HG02970 (cell line): ENCODE results near the gene COL25A1.
"Not testable (repeated sequence)": the region's sequence is repeated elsewhere in the genome, so short reads cannot be mapped to it uniquely, and the experiment has no call there.

Experiments used
- ATAC-seq: cut with Tn5 transposase; IDR thresholded peaks from one replicate; pipeline ENCODE4 v1.9.1; 2021; ENCODE audit warnings: mild to moderate bottlenecking, moderate library complexity, moderate number of reproducible peaks; ENCODE audit not compliant: unreplicated experiment, low FRiP score

COL25A1 gene

DNA sequence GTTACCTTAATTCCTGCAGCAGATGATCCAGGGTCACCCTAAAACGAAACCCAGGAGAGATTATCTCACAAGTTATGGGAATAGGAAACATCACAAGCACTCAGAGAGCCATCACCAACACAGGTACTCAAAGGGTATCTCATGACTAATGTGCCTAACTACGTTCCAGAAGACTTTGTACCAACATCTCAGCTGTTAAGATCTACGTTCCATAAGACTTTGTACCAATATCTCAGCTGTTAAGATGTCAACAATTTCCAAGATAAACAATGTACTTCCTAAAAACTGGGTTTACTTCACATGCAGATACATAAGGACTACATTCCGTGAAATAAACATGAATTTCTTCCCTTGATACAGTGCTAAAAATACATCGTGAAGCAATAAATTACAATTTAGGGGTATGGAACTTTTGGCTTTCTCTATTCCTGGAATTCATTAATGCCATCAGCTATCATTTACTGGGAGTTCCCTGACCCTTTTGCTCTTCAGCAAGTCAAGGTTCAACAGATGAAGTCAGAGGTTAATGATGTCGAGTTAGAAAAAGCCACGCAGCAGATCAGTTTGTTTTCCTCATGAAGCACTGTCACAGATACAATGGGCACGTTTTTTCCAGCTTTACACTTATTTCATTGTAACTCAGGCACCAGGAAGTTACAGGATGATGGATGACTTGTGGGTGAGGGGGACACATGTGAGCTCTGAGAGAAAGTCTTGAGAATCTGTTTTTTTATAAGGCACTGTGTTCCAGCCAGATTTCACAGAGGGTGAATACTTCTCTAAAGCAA, 412.6 kb downstream of the COL25A1 start:
- ATAC-seq, result no peak

DNA sequence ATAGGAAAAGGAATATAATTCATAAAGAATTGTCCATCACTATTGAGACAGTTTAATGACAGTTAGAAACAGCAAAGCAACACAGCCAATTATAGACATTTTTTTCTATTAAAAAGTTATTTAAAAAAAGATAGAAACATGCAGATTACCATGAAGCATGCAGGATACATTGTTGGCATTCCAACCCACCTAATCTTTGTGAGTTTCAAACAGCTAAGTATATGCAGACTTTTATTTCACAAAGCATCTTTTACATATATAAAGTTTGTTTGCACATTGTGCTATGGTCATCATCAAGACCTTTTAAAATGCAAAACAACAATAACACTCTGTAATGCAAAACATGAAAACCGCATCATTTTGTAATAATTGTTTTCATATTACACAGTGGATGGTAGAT, 413.7 kb downstream of the COL25A1 start:
- ATAC-seq, result no peak

DNA sequence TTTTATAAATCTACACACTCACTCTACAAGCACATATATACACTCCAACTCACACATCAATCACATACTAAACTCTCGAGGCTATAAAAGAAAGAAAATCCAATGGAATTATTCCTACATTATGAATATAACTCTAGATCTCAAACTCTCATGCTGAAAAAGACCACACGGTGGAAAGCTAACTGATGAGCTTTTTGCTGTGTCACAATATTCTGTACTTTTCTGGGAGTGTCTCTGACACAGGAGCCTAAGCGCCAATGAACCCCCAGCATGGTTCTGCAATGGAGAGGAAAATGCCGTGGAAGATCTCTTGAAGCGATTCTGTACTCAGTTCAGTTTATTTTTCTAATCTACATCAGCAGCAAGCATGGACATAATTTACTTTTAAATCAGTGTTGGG, 415.4 kb downstream of the COL25A1 start:
- ATAC-seq, result no peak

GRCh38 chr4:108885211-108885610, 417.2 kb downstream of the COL25A1 start:
- ATAC-seq, result no peak

GRCh38 chr4:108884596-108884995, 417.9 kb downstream of the COL25A1 start:
- no peak for ATAC-seq

DNA sequence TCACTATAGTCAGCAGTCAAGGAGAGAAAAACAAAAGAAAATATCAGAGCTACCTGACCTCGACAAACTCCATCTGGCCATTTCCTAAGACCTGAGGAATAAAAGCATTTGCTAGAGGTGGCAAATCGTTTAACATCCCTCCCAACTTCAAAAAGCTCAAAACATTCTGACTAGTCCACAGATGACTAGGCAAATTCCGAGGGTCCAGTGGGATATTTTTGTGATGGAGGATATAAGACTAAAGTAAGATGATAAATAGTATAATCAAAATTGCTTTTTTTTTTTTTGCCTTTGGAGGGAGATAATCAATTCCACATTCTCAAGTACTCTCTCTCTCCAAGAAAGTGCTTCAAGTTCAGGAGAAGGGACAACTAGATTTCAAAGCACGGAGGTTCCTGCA, 420.5 kb downstream of the COL25A1 start:
- ATAC-seq, result no peak

DNA sequence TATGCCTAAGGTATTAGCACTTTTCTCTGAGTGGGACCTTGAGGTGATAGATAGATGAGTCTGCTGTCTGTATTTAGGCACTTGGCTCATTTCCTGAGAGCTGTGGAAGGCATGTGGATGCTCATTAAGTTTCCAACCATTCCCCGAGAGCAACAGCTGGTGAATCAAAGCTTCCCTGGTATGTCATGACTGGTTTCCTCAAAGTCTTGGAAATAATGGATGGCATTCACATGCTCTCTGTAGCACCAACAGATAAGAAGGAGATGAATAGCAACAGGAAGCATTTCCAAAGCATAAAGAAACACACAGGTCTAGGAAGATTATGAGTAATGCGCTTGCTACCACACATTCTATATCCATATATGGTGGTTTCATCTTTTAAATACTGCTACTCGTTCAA, 421.3 kb downstream of the COL25A1 start:
- ATAC-seq, result no peak

DNA sequence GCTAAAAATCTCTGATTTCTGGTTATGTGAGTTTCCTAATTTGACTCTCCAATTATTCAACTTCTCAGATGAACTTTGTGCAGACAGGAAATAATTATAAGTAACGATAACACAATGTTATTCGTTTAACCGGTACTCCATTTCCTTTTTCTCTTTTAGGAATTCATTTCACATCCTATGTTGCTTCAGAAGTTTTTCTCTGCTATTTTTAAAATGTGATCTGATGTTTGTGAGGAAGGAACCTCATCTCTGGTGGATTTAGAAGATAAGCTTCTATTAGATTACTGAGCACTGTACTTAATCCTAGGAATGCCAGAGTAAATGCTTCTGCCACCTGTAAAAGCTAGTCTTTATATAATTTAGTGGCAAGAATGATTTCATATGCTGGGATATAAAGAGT, 423.7 kb downstream of the COL25A1 start:
- no peak for ATAC-seq

DNA sequence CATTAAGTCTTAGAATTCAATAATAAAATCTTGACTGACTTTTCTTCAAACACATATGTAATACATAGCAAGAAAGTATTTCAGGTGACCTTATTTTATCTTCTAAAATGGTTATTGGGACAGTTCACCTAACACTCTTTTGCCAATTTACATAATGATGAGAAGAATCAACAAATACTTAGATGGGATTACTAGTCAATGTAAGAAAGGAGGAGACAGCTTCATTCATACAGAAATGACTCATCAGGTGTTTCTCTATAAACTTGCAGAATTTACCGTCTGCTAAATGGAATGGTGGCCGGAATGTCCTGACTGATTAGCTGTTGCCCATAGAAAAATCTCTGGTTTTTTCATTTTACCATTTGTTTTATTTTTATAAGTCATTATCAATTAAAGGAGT, 424.6 kb downstream of the COL25A1 start:
- no peak for ATAC-seq

DNA sequence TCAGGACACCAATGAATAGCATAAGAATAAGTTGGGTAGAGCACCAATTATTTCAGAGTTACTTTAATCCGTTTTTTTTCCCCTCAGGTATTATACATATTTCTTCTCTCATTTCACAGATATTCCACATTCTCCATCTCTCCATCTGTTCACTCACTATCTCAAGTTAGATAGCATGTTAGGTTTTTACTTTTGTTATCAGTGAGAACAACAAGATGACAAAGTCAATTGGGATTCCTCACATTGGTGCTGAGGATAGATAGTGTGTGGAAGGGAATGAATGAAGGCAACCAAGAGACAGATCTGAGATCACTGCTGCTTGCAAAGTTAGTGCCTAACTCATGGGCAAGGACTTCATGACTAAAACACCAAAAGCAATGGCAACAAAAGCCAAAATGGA, 427.7 kb downstream of the COL25A1 start:
- ATAC-seq, result no peak

- ATAC-seq, result not testable (repeated sequence)
Observed at GRCh38 chr4:108869970-108870369, 432.5 kb downstream of the COL25A1 start.

DNA sequence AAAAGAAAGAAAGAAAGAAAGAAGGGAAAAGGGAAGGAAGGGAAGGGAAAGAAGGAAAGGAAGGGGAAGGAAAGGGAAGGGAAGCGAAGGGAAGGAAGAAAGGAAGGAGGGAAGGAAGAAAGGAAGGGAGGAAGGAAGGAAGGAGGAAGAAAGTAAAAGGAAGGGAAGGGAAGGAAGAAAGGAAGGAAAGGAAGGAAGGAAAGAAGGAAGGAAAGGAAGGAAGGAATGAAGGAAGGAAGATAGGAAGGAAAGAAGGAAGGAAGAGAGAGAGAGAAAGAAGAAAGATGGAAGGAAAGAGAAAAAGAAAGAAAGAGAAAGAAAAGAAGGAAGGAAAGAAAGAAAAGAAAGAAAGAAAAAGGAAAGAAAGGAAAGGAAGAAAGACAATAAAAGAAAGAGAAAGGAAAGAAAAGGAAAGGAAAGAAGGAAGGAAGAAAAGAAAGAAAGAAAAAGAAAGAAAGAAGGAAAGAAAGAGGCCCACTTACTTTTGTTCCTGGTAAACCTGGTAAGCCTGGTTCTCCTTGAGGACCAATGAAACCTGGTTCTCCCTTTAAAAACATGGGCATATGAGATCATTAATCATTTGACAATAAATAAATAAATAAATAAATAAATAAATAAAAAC, 433.7 kb downstream of the COL25A1 start:
- no peak for ATAC-seq

DNA sequence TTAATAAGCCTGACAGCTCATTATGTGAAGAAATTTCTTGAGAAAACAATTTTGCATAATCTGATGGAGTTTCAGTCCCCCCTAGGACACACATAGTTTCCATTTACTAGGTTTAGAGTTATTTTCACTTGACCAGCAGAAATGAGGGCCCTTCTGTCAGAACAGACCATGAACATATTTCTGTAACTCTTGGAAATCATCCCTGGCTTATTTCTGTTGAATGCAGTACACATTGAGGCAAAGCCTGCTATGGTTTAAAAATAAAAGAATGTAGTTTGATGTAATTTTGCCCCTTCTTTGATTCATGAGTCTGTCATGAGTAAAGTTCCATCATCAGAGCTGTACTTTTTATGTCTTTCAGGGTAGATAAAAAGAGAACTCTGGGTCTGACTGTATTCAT, 435.0 kb downstream of the COL25A1 start:
- ATAC-seq, result no peak

DNA sequence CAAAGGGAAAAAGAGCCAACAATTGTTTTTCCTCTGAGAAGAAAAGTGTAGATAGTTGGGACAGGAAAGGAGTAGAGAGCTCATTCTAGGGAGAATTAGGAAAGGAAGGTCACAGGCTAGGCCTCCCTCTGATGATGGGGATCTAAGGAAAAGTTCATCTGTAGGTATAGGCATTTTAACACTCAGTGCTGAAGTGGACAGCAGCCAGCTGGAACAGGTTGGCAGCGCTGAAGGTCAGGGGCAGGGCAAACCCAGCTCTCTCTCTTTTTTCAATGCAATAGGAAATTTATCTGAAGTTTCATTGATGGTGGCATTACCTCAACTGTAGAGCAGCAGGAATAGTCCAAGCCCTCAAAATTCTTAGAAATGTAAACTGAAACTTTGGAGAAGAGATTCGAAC, 441.1 kb downstream of the COL25A1 start:
- ATAC-seq, result no peak

GRCh38 chr4:108854786-108855185, 447.7 kb downstream of the COL25A1 start:
- ATAC-seq, result no peak

DNA sequence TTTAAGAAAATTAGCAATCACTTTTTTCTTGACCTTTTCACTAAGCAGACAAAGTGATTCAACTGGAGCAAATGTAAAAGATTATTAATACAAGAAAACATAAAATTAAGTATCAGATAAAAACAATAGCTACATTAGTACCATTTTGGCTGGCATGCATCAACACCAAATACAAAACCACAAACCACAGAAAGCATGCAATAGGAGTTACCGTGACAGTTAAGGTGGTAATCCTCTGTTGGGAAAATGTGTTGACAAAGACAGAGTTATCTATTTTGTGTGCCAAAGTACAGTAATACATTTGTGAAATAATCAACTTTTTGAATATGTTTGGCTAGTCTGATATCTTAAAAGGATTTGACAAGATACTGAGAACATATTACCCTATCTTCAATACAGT, 449.8 kb downstream of the COL25A1 start:
- ATAC-seq, result no peak

DNA sequence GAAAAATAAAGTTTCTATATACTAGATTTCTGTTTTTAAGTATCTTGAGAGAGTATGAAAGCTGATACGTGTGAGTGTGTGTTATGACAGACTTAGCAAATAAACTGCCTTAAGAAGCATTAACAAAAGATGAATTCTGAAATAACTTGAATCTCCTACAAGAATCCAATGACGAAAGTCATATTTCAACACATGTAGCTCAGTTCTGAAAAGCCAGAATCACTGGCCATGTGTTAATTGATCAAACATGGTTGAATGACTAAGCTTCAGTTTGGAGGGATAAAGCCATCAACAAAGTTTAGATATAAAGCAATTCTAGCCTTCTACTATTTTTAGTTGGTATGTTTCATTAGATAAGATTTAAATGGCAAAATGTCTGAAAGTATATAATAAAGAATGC, 451.1 kb downstream of the COL25A1 start:
- ATAC-seq, result no peak

- ATAC-seq, result no peak
Observed at GRCh38 chr4:108850219-108850649, 452.2 kb downstream of the COL25A1 start.

- peak; percentile 91 for ATAC-seq
Observed at GRCh38 chr4:108849611-108850168, 452.8 kb downstream of the COL25A1 start.

- ATAC-seq, result no peak
Observed at GRCh38 chr4:108846568-108846967, 455.9 kb downstream of the COL25A1 start.

GRCh38 chr4:108840426-108840975, 462.0 kb downstream of the COL25A1 start:
- ATAC-seq, result no peak

- ATAC-seq, result no peak
Observed at GRCh38 chr4:108839333-108839732, 463.1 kb downstream of the COL25A1 start.
